Neural cell (in vitro differentiated cells): ENCODE data around the gene LAG3. TPM values are rescaled to one million over a fixed set of nuclear protein-coding genes. Genes with fewer than 3 reads are reported as not detected.

ENCODE experiments used
- H2AFZ ChIP-seq: fragments of 200-600, 300-800 bp; sonication (generic), shearing (Covaris generic); 2 replicates; pipeline ENCODE4 v1.6.0; 2014; ENCODE audit warnings: low read depth, mild to moderate bottlenecking, antibody characterized with exemption, low read length, moderate library complexity
- H3F3A ChIP-seq: fragments of 200-600 bp; shearing (Covaris generic); 2 replicates; pipeline ENCODE4 v1.6.1; 2016; ENCODE audit warnings: mild to moderate bottlenecking, moderate library complexity, mixed read lengths, antibody characterized with exemption, low read length; ENCODE audit not compliant: insufficient read depth, poor library complexity, severe bottlenecking
- H3K27ac ChIP-seq: fragments of 200-600, 300-800 bp; sonication (generic), shearing (Covaris generic); 2 replicates; pipeline ENCODE4 v1.5.1; 2014; ENCODE audit warnings: mild to moderate bottlenecking, low read length, moderate library complexity
- H3K27me3 ChIP-seq: fragments of 300-800, 200-600 bp; sonication (generic), shearing (Covaris generic); 2 replicates; pipeline ENCODE4 v1.6.0; 2014; ENCODE audit warnings: mild to moderate bottlenecking, low read depth, low read length, moderate library complexity; ENCODE audit not compliant: insufficient read depth
- H3K36me3 ChIP-seq: fragments of 300-800, 200-600 bp; sonication (generic), shearing (Covaris generic); 2 replicates; pipeline ENCODE4 v1.5.1; 2014; ENCODE audit warnings: mild to moderate bottlenecking, antibody characterized with exemption, low read length, moderate library complexity; ENCODE audit not compliant: insufficient read depth
- H3K4me2 ChIP-seq: fragments of 300-800, 200-600 bp; sonication (generic), shearing (Covaris generic); 2 replicates; pipeline ENCODE4 v1.6.0; 2014; ENCODE audit warnings: mild to moderate bottlenecking, low read length
- H3K4me3 ChIP-seq: fragments of 300-800, 200-600 bp; sonication (generic), shearing (Covaris generic); 2 replicates; pipeline ENCODE4 v1.5.1; 2014; ENCODE audit warnings: mild to moderate bottlenecking, low read length, moderate library complexity
- H3K79me2 ChIP-seq: fragments of 200-600 bp; shearing (Covaris generic); replicated peaks from 2 replicates; pipeline ENCODE4 v1.6.0; 2014; ENCODE audit warnings: mild to moderate bottlenecking, low read length, moderate library complexity; ENCODE audit not compliant: insufficient read depth
- H3K9ac ChIP-seq: fragments of 300-800, 200-600 bp; sonication (generic), shearing (Covaris generic); 2 replicates; pipeline ENCODE4 v1.6.1; 2016; ENCODE audit warnings: mild to moderate bottlenecking, low read length, mixed read lengths
- H3K9me2 ChIP-seq: fragments of 200-600 bp; shearing (Covaris generic); 2 replicates; pipeline ENCODE4 v1.6.1; 2016; ENCODE audit warnings: mild to moderate bottlenecking, low read length, mixed read lengths; ENCODE audit not compliant: insufficient read depth
- H3K9me3 ChIP-seq: fragments of 200-600, 300-800 bp; sonication (generic), shearing (Covaris generic); 2 replicates; pipeline ENCODE4 v1.6.1; 2016; ENCODE audit warnings: mild to moderate bottlenecking, mixed run types, low read length, moderate library complexity, mixed read lengths
- H4K20me1 ChIP-seq: fragments of 200-600 bp; shearing (Covaris generic); 2 replicates; pipeline ENCODE4 v1.6.1; 2016; ENCODE audit warnings: mild to moderate bottlenecking, mixed run types; ENCODE audit not compliant: insufficient read depth
- EP300 ChIP-seq: fragments of 450-650 bp; conservative IDR thresholded peaks from 2 replicates; pipeline ENCODE4 v1.6.1; 2014; ENCODE audit warnings: antibody characterized with exemption, mild to moderate bottlenecking, moderate library complexity; ENCODE audit not compliant: poor library complexity, severe bottlenecking
- EZH2 ChIP-seq: fragments of 200-600, 300-800 bp; shearing (Covaris generic), sonication (generic); IDR thresholded peaks from 2 replicates; pipeline ENCODE4 v1.6.1; 2014; ENCODE audit warnings: antibody characterized with exemption, low read length, borderline replicate concordance, mild to moderate bottlenecking; ENCODE audit not compliant: insufficient read depth, poor library complexity, severe bottlenecking
- MXI1 ChIP-seq: fragments of 450-650 bp; conservative IDR thresholded peaks from 2 replicates; pipeline ENCODE4 v1.6.1; 2014; ENCODE audit warnings: antibody characterized with exemption, mild to moderate bottlenecking; ENCODE audit not compliant: poor library complexity, severe bottlenecking
- POLR2AphosphoS5 ChIP-seq: IDR thresholded peaks from 2 replicates; pipeline ENCODE4 v1.6.1; 2012
- RAD21 ChIP-seq: fragments of 450-650 bp; conservative IDR thresholded peaks from 2 replicates; pipeline ENCODE4 v1.6.1; 2014; ENCODE audit warnings: antibody characterized with exemption, mild to moderate bottlenecking, moderate library complexity
- REST ChIP-seq: IDR thresholded peaks from 2 replicates; pipeline ENCODE4 v1.6.1; 2012; ENCODE audit warnings: borderline replicate concordance
- SMC3 ChIP-seq: fragments of 450-650 bp; conservative IDR thresholded peaks from 2 replicates; pipeline ENCODE4 v1.6.1; 2014; ENCODE audit warnings: antibody characterized with exemption, mild to moderate bottlenecking, moderate library complexity; ENCODE audit not compliant: poor library complexity
- TAF1 ChIP-seq: IDR thresholded peaks from 2 replicates; pipeline ENCODE4 v1.6.1; 2012; ENCODE audit warnings: low read depth
- polyA plus RNA-seq: library from polyadenylated mRNA; depleted of rRNA; stranded (reverse); fragments of >200 nt; gene quantifications from 2 replicates; pipeline ENCODE4 v1.2.3, GENCODE V29; 2014
- TF ChIP-seq, protein P1 (sequence below): fragments of 450-650 bp; IDR thresholded peaks from 2 replicates; pipeline ENCODE4 v1.5.1; 2014; ENCODE audit warnings: antibody characterized with exemption, mild to moderate bottlenecking, moderate library complexity; ENCODE audit not compliant: poor library complexity, severe bottlenecking

Gene LAG3
- polyA plus RNA-seq, 1 donor from 2014 or later: 1.4 TPM

DNA sequence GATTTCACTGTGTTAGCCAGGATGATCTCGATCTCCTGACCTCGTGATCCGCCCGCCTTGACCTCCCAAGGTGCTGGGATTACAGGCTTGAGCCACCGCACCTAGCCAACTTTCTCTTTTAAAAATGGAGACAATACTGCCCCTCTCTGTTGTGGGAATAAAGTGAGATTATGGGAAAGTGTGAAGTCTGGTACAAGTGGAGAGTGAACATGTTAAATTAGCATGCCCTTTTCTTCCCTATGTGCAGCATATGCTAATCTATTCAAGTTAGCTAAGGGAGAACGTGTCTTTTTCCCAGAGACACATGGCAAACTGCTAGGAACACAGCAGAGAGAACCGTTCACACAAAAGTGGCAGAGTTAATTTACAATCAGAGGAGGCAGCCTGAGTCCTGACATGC is 47.0 kb upstream of the LAG3 start:
- Histone ChIP-seq H2AFZ (no peak overlapping the region), H3K4me2 (no peak overlapping the region), H3K79me2 (no peaks in the 10 kb centered on the region), H3K36me3 (no peaks in the 10 kb centered on the region), H3K9me2 (no peaks in the 10 kb centered on the region), H3K27ac (no peak overlapping the region), H4K20me1 (no peaks in the 10 kb centered on the region), H3K27me3 (no peaks in the 10 kb centered on the region), H3K9ac (no peak overlapping the region), H3K9me3 (no peaks in the 10 kb centered on the region), H3F3A (peaks cover 4% of the 10 kb centered on the region), H3K4me3 (peak overlapping the region; percentile 69)
- TF ChIP-seq POLR2AphosphoS5 (no peak), SMC3 (no peak), TAF1 (no peak), MXI1 (no peak), EZH2 (no peak), EP300 (no peak), REST (no peak), RAD21 (no peak)
- TF ChIP-seq, protein P1, sequence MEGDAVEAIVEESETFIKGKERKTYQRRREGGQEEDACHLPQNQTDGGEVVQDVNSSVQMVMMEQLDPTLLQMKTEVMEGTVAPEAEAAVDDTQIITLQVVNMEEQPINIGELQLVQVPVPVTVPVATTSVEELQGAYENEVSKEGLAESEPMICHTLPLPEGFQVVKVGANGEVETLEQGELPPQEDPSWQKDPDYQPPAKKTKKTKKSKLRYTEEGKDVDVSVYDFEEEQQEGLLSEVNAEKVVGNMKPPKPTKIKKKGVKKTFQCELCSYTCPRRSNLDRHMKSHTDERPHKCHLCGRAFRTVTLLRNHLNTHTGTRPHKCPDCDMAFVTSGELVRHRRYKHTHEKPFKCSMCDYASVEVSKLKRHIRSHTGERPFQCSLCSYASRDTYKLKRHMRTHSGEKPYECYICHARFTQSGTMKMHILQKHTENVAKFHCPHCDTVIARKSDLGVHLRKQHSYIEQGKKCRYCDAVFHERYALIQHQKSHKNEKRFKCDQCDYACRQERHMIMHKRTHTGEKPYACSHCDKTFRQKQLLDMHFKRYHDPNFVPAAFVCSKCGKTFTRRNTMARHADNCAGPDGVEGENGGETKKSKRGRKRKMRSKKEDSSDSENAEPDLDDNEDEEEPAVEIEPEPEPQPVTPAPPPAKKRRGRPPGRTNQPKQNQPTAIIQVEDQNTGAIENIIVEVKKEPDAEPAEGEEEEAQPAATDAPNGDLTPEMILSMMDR: no peak

DNA sequence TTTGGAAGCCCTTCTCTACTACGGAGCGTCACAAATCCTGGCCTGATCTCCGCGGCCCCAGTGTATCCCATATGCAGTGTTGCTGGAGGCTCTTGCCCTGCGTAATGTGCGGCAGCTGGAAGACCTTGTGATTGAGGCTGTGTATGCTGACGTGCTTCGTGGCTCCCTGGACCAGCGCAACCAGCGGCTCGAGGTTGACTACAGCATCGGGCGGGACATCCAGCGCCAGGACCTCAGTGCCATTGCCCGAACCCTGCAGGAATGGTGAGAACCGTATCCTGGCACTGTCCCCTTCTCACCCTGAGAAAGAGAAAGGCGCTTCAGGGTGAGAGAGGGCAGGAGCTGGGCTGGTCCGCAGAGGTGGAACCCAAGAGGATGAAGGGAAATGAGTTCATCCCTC is 43.1 kb upstream of the LAG3 start:
- H3K27ac ChIP-seq: no peak overlapping the region
- no peaks in the 10 kb centered on the region for H3K9me3 ChIP-seq
- no peaks in the 10 kb centered on the region for H4K20me1 ChIP-seq
- H3K27me3 ChIP-seq: no peaks in the 10 kb centered on the region
- H2AFZ ChIP-seq: no peak overlapping the region
- H3F3A ChIP-seq: no peaks in the 10 kb centered on the region
- no peak overlapping the region for H3K9ac ChIP-seq
- H3K79me2 ChIP-seq: no peaks in the 10 kb centered on the region
- no peaks in the 10 kb centered on the region for H3K9me2 ChIP-seq
- no peak overlapping the region for H3K4me3 ChIP-seq
- no peaks in the 10 kb centered on the region for H3K36me3 ChIP-seq
- no peak for TF ChIP-seq REST
- TF ChIP-seq SMC3: no peak
- no peak overlapping the region for H3K4me2 ChIP-seq
